ENCODE measurements around the gene TCEA2. TPM values are rescaled to one million over a fixed set of nuclear protein-coding genes. Genes with fewer than 3 reads are reported as not detected.

TCEA2 gene
- polyA plus RNA-seq, 1 experiment: 34.2 TPM

DNA sequence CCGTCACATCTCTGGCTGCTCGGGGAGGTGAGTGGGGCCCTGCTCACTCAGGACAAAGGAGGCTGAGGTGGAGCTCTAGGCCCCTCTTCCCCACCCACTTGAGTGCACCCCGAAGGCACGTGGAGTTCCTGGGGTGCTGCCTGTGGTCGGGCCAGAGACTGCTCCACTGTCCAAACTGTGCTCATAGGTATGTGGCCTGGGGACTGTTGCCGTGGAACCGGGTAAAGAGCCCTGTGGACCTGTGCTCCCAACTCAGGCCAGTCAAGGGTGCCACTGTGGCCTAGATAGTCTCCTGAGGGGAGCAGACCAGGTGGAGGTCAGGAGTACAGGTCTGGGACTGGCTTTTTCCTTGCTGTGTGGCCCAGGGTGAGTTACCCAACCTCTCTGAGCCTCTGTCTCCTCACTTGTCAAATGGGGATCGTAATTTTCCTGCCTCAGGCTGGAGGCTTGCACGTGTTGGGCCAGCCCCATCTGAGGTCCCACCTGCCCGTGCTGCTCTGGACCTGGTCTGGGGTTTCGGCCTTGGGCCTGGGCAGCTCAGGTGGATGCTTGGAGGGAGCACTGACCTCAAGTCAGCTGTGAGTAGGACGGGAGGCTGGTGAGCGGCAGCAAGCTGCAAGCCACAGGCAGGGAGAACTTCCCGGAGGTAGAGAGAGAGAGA lies 56.8 kb downstream of the TCEA2 start:
- H3K27me3 ChIP-seq (ENCODE audit: control insufficient read depth, insufficient read depth, low read length): peaks cover 4% of the 10 kb centered on the region; the same call in 1 of the 2 replicates
- DNase-seq (ENCODE audit: low read depth): no peak
- no peak overlapping the region for H3K4me3 ChIP-seq (ENCODE audit: low read depth, low read length)
- ChIA-PET CTCF (interaction anchor here (0.6 to 5.1 kb wide), 21 partner anchors 12 to 582 kb away, joined by 3 to 49 read pairs (median 5); partner anchors contain the start of genes C20orf204, LKAAEAR1, NPBWR2 and OPRL1), POLR2A (no interaction called here)
- no peaks in the 10 kb centered on the region for H3K36me3 ChIP-seq (ENCODE audit: control insufficient read depth, insufficient read depth, low read length)
- TF ChIP-seq, protein P1, sequence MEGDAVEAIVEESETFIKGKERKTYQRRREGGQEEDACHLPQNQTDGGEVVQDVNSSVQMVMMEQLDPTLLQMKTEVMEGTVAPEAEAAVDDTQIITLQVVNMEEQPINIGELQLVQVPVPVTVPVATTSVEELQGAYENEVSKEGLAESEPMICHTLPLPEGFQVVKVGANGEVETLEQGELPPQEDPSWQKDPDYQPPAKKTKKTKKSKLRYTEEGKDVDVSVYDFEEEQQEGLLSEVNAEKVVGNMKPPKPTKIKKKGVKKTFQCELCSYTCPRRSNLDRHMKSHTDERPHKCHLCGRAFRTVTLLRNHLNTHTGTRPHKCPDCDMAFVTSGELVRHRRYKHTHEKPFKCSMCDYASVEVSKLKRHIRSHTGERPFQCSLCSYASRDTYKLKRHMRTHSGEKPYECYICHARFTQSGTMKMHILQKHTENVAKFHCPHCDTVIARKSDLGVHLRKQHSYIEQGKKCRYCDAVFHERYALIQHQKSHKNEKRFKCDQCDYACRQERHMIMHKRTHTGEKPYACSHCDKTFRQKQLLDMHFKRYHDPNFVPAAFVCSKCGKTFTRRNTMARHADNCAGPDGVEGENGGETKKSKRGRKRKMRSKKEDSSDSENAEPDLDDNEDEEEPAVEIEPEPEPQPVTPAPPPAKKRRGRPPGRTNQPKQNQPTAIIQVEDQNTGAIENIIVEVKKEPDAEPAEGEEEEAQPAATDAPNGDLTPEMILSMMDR (IDR thresholded peaks at IDR 0.05; ENCODE audit: insufficient read depth, low read depth, low read length): no peak

DNA sequence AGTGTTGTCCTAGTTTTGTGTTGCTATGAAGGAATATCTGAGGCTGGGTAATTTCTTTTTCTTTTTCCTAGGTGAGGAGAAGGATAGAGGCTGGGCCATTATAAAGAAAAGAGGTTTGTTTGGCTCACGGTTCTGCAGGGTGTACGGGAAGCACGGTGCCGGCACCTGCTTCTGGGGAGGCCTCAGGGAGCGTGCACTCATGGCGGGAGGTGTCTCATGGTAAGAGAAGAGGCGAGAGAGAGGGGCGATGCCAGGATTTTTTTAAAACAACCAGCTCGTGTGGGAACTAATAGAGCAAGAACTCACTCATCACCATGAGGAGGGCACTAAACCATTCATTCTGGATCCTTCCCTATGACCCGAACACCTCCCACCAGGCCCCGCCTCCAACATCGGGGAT lies 58.6 kb downstream of the TCEA2 start:
- H3K27me3 ChIP-seq (ENCODE audit: control insufficient read depth, insufficient read depth, low read length): peaks cover 4% of the 10 kb centered on the region; the same call in 1 of the 2 replicates
- CTCF ChIA-PET: interaction anchor here (0.6 to 5.1 kb wide), 16 partner anchors 13 to 584 kb away, joined by 3 to 49 read pairs (median 4); partner anchors contain the start of genes C20orf204, LKAAEAR1, NPBWR2 and OPRL1
- no peak for DNase-seq (ENCODE audit: low read depth)
- POLR2A ChIA-PET: no interaction called here
- TF ChIP-seq, protein P1 (IDR thresholded peaks at IDR 0.05; ENCODE audit: insufficient read depth, low read depth, low read length): no peak
- no peak overlapping the region for H3K4me3 ChIP-seq (ENCODE audit: low read depth, low read length)
- no peaks in the 10 kb centered on the region for H3K36me3 ChIP-seq (ENCODE audit: control insufficient read depth, insufficient read depth, low read length)

Small RNA genes within 50 kb of the gene (small RNA-seq; reads per million reads assigned to genes)
- gene AL355803.1 (ENCODE audit: insufficient read length, low read depth, low replicate concordance) (not detected), gene MIR6813 (ENCODE audit: insufficient read length, low read depth, low replicate concordance) (0.63 reads per million)

Other genes with a start within 250 kb of the TCEA2 start
- 0.13 and 0.32 TPM in 2 replicates for gene ZBTB46, start 231.9 kb upstream of the TCEA2 start, polyA plus RNA-seq (2011; rRNA removed)
- not detected in 2 replicates for gene ABHD16B, start 201.7 kb upstream of the TCEA2 start, polyA plus RNA-seq (2011; rRNA removed)
- gene TPD52L2, start 197.9 kb upstream of the TCEA2 start, polyA plus RNA-seq (2011; rRNA removed): 243 and 288 TPM in 2 replicates
- gene DNAJC5, start 168.1 kb upstream of the TCEA2 start, polyA plus RNA-seq (2011; rRNA removed): 33.7 and 45.6 TPM in 2 replicates
- gene UCKL1, start 106.8 kb upstream of the TCEA2 start, polyA plus RNA-seq (2011; rRNA removed): 24.0 and 40.1 TPM in 2 replicates
- gene ZNF512B, start 93.3 kb upstream of the TCEA2 start, polyA plus RNA-seq (2011; rRNA removed): 4.6 and 6.0 TPM in 2 replicates
- gene SAMD10, start 83.6 kb upstream of the TCEA2 start, polyA plus RNA-seq (2011; rRNA removed): 0.88 and 1.4 TPM in 2 replicates
- gene PRPF6, start 82.1 kb upstream of the TCEA2 start, polyA plus RNA-seq (2011; rRNA removed): 37.9 and 52.3 TPM in 2 replicates
- gene C20orf204, start 27.0 kb upstream of the TCEA2 start, polyA plus RNA-seq (2011; rRNA removed): 0.05 and 0.06 TPM in 2 replicates
- not detected in 2 replicates for gene SOX18, start 13.6 kb upstream of the TCEA2 start, polyA plus RNA-seq (2011; rRNA removed)
- gene RGS19, start 16.3 kb downstream of the TCEA2 start, polyA plus RNA-seq (2011; rRNA removed): 12.1 and 14.5 TPM in 2 replicates
- gene OPRL1, start 16.9 kb downstream of the TCEA2 start, polyA plus RNA-seq (2011; rRNA removed): 0.66 and 0.97 TPM in 2 replicates
- gene LKAAEAR1, start 21.2 kb downstream of the TCEA2 start, polyA plus RNA-seq (2011; rRNA removed): not detected in 2 replicates
- gene NPBWR2, start 44.4 kb downstream of the TCEA2 start, polyA plus RNA-seq (2011; rRNA removed): not detected in 2 replicates
- not detected in 2 replicates for gene MYT1, start 101.3 kb downstream of the TCEA2 start, polyA plus RNA-seq (2011; rRNA removed)
- gene PCMTD2, start 192.6 kb downstream of the TCEA2 start, polyA plus RNA-seq (2011; rRNA removed): 34.4 and 36.1 TPM in 2 replicates

All from BJ (cell line).